Body of pancreas (tissue), 4 donors: ENCODE data around the gene COL18A1. TPM values are rescaled to one million over a fixed set of nuclear protein-coding genes. Genes with fewer than 3 reads are reported as not detected.

Experiments
- ATAC-seq: fragments of 150-250 bp; one replicate; pipeline ENCODE4 v1.9.1; 2016
- DNase-seq, 4 donors: peaks; one replicate each; pipeline ENCODE4 v3.0.0-alpha.2; 2019
- H3K27ac ChIP-seq, 4 donors: fragments of 200-600 bp; sonication (generic); 1 replicate in 3 of 4; 2 replicates in 1 of 4; pipeline versions ENCODE4 v1.5.1 to v1.6.1; 2016 to 2019; ENCODE audit warnings: mild to moderate bottlenecking in 1 of 4, mixed read lengths in 1 of 4, moderate library complexity in 1 of 4
- H3K27me3 ChIP-seq, 2 donors: fragments of 200-600 bp; sonication (generic); one replicate each; pipeline ENCODE4 v1.6.0; 2016; ENCODE audit warnings: mild to moderate bottlenecking in 1 of 2
- H3K36me3 ChIP-seq, 2 donors: fragments of 200-600 bp; sonication (generic); replicated peaks in 1 of 2; 2 replicates each; pipeline ENCODE4 v1.5.1; 2016; ENCODE audit warnings: low read depth in 2 of 2; ENCODE audit not compliant: insufficient read depth in 1 of 2
- H3K4me1 ChIP-seq: fragments of 200-600 bp; sonication (generic); one replicate; pipeline ENCODE4 v1.6.0; 2016
- H3K4me3 ChIP-seq, 2 donors: fragments of 200-600 bp; sonication (generic); 1 replicate in 1 of 2; 2 replicates in 1 of 2; pipeline ENCODE4 v1.5.1; 2016 to 2019
- H3K9me3 ChIP-seq, 3 donors: fragments of 200-600 bp; sonication (generic); 1 replicate in 2 of 3; 2 replicates in 1 of 3; pipeline ENCODE4 v1.5.1; 2016
- POLR2A ChIP-seq, 3 donors: fragments of 450-650 bp; IDR thresholded peaks; one replicate each; pipeline ENCODE4 v1.6.1; 2016; ENCODE audit warnings: antibody characterized with exemption in 3 of 3, mild to moderate bottlenecking in 2 of 3
- WGBS, 2 donors: methylation state at CpG; one replicate each; pipeline ENCODE4 v1.1.5; 2017; 5-methylcytosine and 5-hydroxymethylcytosine counted together
- intact Hi-C: fragments of 100-400 bp; cut with DNase I; formaldehyde crosslinking; loops from one replicate; pipeline ENCODE4 v1.15.1; 2023
- total RNA-seq, 2 donors: library from RNA; depleted of rRNA; stranded (reverse); fragments of >200 nt; gene quantifications; one replicate each; pipeline ENCODE4 v1.1.0, GENCODE V29; 2016
- TF ChIP-seq, protein P1 (sequence below), 7 experiments: fragments of 450-650 bp in 4 of 7; fragments of 200-600 bp in 3 of 7; sonication (generic) in 3 of 7; IDR thresholded peaks; one replicate each; pipeline ENCODE4 v1.5.1; 2016 to 2019; ENCODE audit warnings: antibody characterized with exemption in 7 of 7

The COL18A1 gene
- total RNA-seq, 2 donors from 2014 or later, result 108 to 284 TPM

DNA sequence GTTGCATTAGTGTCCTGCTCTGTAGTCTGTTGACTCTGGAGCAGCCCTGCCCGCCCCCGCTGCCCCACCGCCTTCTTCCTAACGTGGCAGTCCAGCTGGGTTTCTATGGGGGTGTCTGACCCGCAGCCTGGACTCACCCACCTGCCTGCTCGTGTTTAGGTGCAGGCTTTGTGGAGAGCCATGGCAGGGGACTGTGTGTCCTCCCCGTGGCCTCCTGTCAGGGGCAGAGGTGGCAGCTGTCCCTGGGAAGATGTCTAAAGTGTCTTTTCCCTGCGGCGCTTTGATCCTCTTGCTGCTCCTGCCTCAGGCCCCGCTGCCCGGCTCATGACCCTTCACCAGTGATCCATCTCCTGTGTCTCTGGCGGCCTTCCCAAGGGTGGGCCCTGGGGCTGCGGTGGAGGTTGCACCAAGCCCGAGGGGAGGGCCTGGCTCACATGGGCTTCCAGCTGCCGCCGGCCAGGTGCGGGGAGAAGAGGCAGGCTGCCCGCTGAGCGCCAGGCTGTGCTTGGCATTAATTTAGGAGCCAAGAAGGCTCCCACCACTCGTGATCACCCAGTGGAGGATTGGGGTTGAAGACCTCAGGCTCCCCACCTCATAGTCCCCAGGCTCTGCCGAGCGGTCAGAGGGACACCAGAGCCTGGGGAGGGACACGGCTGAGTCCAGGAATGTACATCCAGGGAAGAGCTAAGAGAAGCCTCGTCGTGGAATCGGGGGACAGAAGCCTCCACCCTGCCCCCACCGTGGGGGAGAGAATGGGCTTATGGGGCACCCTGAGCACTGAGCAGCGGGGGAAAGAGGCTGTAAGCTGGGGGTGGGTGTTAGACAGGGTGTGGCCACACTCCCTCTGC lies 44.1 kb downstream of the COL18A1 start:
- no peaks in the 10 kb centered on the region for H3K36me3 ChIP-seq
- 60 to 69% methylated on average over 11 to 28 of the region's 28 CpGs for WGBS, 2 donors
- intact Hi-C loops, result loop anchor here (10.0 kb wide), 1 partner anchor 154 kb away; no protein-coding TSS in a partner anchor
- peaks cover 4% of the 10 kb centered on the region for H3K4me1 ChIP-seq
- DNase-seq (no peak), ATAC-seq (no peak)
- TF ChIP-seq POLR2A (IDR thresholded peaks at IDR 0.05), result no peak
- TF ChIP-seq, protein P1, sequence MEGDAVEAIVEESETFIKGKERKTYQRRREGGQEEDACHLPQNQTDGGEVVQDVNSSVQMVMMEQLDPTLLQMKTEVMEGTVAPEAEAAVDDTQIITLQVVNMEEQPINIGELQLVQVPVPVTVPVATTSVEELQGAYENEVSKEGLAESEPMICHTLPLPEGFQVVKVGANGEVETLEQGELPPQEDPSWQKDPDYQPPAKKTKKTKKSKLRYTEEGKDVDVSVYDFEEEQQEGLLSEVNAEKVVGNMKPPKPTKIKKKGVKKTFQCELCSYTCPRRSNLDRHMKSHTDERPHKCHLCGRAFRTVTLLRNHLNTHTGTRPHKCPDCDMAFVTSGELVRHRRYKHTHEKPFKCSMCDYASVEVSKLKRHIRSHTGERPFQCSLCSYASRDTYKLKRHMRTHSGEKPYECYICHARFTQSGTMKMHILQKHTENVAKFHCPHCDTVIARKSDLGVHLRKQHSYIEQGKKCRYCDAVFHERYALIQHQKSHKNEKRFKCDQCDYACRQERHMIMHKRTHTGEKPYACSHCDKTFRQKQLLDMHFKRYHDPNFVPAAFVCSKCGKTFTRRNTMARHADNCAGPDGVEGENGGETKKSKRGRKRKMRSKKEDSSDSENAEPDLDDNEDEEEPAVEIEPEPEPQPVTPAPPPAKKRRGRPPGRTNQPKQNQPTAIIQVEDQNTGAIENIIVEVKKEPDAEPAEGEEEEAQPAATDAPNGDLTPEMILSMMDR (IDR thresholded peaks at IDR 0.05), result no peak
- H3K27ac ChIP-seq, result no peak overlapping the region
- no peaks in the 10 kb centered on the region for H3K27me3 ChIP-seq
- H3K9me3 ChIP-seq, result no peaks in the 10 kb centered on the region
- H3K4me3 ChIP-seq, result no peak overlapping the region

DNA sequence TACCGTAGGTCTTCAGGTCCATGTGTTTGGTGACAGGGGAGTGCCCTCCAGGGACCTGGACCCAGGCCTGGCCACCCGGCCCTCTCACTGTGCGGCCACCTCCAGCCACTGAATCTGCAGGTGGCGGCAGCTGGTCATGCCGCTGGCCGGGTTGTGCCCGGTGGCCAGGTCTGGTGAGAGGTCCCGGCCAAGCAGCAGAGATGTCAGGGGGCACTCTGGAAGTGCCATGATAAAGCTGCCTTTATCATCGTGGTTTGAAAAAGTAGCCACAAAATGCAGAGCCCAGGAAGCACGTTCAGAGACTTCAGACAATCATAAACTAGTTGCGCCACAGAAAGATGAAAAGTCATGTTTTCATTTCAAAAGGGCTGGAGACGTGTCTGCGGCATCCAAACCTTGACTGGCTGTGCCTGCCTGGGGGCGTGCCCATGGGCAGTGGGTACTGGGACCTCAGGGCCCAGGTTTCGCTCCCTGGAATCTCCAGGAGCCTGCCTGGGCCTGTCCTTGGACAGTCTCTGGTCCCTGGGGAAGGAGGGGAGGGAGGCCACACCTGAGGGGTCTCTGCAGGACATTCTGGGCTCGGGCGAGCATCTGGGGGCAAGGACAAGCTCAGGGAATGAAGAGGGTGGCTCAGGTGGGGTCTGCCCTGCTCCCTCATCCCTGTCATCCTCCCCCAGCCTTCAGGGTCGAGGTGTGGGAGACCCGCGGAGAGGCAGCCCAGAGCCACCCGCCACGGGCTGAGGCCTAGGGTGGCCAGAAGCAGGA lies 44.9 kb downstream of the COL18A1 start:
- DNase-seq (no peak), ATAC-seq (no peak)
- intact Hi-C loops, result loop anchor here (10.0 kb wide), 1 partner anchor 155 kb away; no protein-coding TSS in a partner anchor
- H3K27me3 ChIP-seq, result no peaks in the 10 kb centered on the region
- no peak overlapping the region for H3K4me3 ChIP-seq
- H3K9me3 ChIP-seq, result no peaks in the 10 kb centered on the region
- H3K4me1 ChIP-seq, result peaks cover 13% of the 10 kb centered on the region
- 54 to 70% methylated on average over 20 to 21 of the region's 22 CpGs for WGBS, 2 donors
- H3K36me3 ChIP-seq, result no peaks in the 10 kb centered on the region
- no peak overlapping the region for H3K27ac ChIP-seq
- TF ChIP-seq, protein P1 (IDR thresholded peaks at IDR 0.05), result no peak
- TF ChIP-seq POLR2A (IDR thresholded peaks at IDR 0.05), result no peak

DNA sequence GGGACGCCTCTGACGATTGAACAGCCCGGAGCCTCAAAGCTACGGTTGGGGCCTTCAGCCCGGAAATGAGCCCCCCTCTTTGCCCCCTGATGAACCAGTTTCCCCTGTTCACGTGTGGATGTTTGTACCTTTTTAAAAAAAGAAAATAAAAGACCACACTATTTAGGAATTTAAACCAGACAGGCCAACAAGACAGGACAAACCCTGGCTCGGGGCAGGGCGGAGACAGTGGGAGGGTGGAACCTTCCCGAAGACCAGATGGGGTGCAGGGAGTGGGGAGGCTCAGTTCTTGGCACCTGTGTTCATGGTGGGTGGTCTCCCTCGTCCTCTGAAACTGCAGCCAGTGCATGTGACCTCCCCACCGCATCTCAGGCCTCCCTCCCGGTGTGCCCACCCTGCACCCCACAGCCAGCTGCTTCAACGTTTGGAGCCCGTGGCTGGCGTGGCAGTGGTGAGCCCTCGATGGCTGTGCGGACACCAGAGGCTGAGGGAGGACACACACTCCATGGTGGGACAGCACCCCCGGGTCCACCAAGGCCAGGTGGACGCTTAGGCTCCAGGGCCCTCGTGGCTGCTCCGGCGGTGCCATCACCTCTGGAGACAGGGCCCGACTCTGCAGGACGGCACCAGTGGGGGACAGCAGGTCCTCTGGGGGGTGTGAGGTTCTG lies 45.6 kb downstream of the COL18A1 start:
- Histone ChIP-seq H3K36me3 (no peaks in the 10 kb centered on the region), H3K27me3 (no peaks in the 10 kb centered on the region), H3K9me3 (no peaks in the 10 kb centered on the region), H3K4me1 (peaks cover 20% of the 10 kb centered on the region), H3K4me3 (no peak overlapping the region), H3K27ac (no peak overlapping the region)
- no peak for ATAC-seq
- no peak for DNase-seq
- intact Hi-C loops, result no loop called here
- no peak for TF ChIP-seq POLR2A (IDR thresholded peaks at IDR 0.05)
- TF ChIP-seq, protein P1 (IDR thresholded peaks at IDR 0.05), result no peak
- WGBS, 2 donors, result 56 to 61% methylated on average over 12 to 21 of the region's 24 CpGs

DNA sequence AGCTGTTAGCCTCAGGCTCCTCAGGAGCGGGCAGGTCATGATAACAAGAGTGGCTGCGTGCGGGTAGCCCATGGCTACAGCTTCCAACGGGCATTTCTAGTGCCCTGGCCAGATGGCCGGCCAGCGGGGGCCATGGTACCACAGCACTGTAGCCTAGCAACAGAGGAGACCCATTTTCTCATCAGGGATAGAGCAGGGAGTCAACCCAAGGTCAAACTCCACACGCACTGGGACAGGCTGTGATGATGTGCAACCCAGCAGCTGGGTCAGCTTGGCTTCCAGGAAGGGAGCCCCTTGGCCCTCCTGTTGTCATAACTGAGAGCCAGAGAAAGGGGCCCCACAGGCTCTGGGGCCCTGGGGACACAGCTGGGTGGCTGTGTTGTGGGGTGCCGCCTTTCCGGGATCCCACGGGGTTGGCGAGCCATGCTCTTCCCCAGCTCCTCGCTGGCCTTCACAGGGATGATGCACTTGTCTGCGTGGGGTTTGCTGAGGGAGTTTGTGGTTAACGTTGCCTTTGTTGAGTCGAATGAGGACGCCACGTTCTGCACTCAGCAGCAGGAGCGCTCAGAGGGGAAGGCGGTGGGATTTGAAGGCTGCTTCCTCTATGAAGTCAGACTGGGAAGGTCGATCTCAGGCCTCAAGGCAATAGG lies 46.3 kb downstream of the COL18A1 start:
- no peaks in the 10 kb centered on the region for H3K27me3 ChIP-seq
- 71 to 84% methylated on average over 16 to 17 of the region's 20 CpGs for WGBS, 2 donors
- no peak overlapping the region for H3K27ac ChIP-seq
- intact Hi-C loops, result no loop called here
- no peak for TF ChIP-seq POLR2A (IDR thresholded peaks at IDR 0.05)
- TF ChIP-seq, protein P1 (IDR thresholded peaks at IDR 0.05), result no peak
- no peak for ATAC-seq
- H3K4me3 ChIP-seq, result no peak overlapping the region
- no peak for DNase-seq
- H3K36me3 ChIP-seq, result no peaks in the 10 kb centered on the region
- H3K9me3 ChIP-seq, result no peaks in the 10 kb centered on the region
- H3K4me1 ChIP-seq, result peaks cover 26% of the 10 kb centered on the region
